Measurements from ENCODE around the gene RIPK4.

Gene RIPK4

GRCh38 chr21:41781050-41781410 lies 14.2 kb upstream of the RIPK4 start:
- Mint-ChIP-seq H3K27ac (no peak overlapping the region), H3K36me3 (no peaks in the 10 kb centered on the region), H3K9me3 (no peaks in the 10 kb centered on the region), H3K27me3 (peaks cover 49 to 87% of the 10 kb centered on the region in 2 donors), H3K4me3 (no peak overlapping the region), H3K4me1 (peaks cover 4% of the 10 kb centered on the region in 2 donors)
- ATAC-seq (replicated peaks) (no peak), DNase-seq (no peak)

- H3K27ac Mint-ChIP-seq = no peak overlapping the region
- no peak for DNase-seq
- no peaks in the 10 kb centered on the region for H3K36me3 Mint-ChIP-seq
- no peak overlapping the region for H3K4me3 Mint-ChIP-seq
- peaks cover 4% of the 10 kb centered on the region in 2 donors for H3K4me1 Mint-ChIP-seq
- peaks cover 53 to 87% of the 10 kb centered on the region in 2 donors for H3K27me3 Mint-ChIP-seq
- no peak for ATAC-seq (replicated peaks)
- no peaks in the 10 kb centered on the region for H3K9me3 Mint-ChIP-seq
Measured at GRCh38 chr21:41780337-41781049, 13.6 kb upstream of the RIPK4 start.

- H3K27ac Mint-ChIP-seq = no peak overlapping the region
- no peak for ATAC-seq (replicated peaks)
Measured at GRCh38 chr21:41779659-41780058, 12.8 kb upstream of the RIPK4 start.

DNA sequence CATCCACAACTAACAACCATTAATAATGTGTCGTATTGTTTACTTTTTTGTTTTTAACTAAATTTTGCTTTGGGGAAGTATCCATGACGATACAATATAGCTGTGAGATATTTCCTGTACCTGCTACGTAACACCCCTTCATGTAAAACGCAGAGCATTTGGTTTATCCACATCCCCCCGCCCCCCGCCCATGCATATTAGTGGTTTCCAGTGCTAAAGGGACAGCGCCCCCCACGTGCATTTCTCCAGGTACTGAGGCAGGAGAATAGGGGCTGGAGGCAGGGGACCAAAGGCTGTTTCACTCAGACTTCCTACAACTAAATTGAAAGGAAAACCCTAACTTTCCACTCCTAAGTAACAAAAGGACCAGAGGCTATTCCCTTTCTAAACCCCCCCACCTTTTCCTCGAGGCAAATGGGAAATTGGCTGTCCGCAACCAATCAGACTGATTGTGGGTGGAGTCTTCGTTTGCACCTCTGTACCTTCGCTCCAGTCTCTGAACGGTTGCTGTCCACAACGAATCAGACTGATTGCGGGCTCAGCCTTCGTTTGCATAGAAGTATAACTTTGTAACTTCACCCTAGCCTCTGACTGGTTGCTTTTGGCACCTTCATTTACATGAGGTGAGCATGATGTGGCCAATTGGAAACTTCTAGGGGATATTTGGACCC lies 12.2 kb upstream of the RIPK4 start:
- Mint-ChIP-seq H3K27me3 (peaks cover 60 to 87% of the 10 kb centered on the region in 2 donors), H3K4me3 (no peak overlapping the region), H3K36me3 (no peaks in the 10 kb centered on the region), H3K4me1 (peaks cover 3 to 4% of the 10 kb centered on the region in 2 donors), H3K27ac (no peak overlapping the region), H3K9me3 (no peaks in the 10 kb centered on the region)
- no peak for DNase-seq
- ATAC-seq (replicated peaks) = no peak

More at GRCh38 chr21:41779659-41780058, 12.8 kb upstream of the RIPK4 start:
- H3K4me1 Mint-ChIP-seq = peaks cover 4% of the 10 kb centered on the region in 2 donors
- no peak overlapping the region for H3K4me3 Mint-ChIP-seq
- peaks cover 58 to 87% of the 10 kb centered on the region in 2 donors for H3K27me3 Mint-ChIP-seq
- no peak for DNase-seq
- H3K9me3 Mint-ChIP-seq = no peaks in the 10 kb centered on the region
- H3K36me3 Mint-ChIP-seq = no peaks in the 10 kb centered on the region

DNA sequence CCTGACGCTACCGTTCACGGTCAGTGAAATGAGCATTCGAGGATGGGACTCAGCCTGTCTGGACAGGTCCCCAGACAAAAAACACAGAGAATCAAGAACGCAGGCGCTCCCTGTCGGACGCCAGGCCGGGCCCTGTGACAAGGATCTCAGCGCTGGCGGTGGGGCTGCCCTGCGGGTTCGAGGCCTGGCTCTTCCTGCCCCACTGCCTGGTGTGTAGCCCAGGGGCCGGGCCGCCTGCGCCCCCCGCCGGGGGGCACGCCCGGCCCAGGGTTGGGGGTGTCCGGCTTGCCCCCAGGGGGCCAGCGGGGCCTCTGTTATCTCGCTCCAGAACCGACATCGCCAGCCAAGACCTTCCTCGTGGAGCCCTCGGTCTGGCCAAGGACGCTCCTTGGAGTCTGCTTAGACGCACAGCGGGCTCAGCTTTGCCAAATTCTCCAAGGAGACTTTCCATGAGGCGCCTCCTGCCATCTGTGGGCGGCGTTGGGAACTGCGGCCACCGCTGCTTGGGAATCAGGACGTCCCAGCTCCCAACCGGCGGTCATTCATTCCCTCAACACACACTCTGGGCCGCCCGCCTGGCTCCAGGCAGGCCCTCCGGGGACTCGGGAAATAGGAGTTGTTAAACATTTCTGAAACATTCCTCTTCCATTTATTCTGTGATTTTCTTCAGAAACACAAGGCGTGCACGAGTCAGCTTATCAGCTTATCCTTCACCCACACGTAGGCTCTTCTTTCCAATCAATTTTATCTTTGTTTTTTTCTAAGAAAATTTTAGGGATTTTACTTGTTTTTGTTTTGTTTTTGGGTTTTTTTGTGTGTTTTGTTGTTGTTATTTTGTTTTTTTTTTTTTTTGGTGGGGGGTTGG lies 11.3 kb upstream of the RIPK4 start:
- Mint-ChIP-seq H3K4me1 (peaks cover 2 to 4% of the 10 kb centered on the region in 2 donors), H3K27me3 (peaks cover 55 to 83% of the 10 kb centered on the region in 2 donors), H3K9me3 (no peaks in the 10 kb centered on the region), H3K27ac (no peak overlapping the region), H3K36me3 (no peaks in the 10 kb centered on the region), H3K4me3 (no peak overlapping the region)
- DNase-seq = no peak
- ATAC-seq (replicated peaks) = no peak

GRCh38 chr21:41776778-41777177 lies 9.9 kb upstream of the RIPK4 start:
- ATAC-seq (replicated peaks) = no peak
- peaks cover 63 to 88% of the 10 kb centered on the region in 2 donors for H3K27me3 Mint-ChIP-seq
- no peak overlapping the region for H3K27ac Mint-ChIP-seq
- H3K36me3 Mint-ChIP-seq = no peaks in the 10 kb centered on the region
- H3K4me3 Mint-ChIP-seq = no peak overlapping the region
- no peaks in the 10 kb centered on the region for H3K9me3 Mint-ChIP-seq
- H3K4me1 Mint-ChIP-seq = peaks cover 2 to 4% of the 10 kb centered on the region in 2 donors
- DNase-seq = no peak

DNA sequence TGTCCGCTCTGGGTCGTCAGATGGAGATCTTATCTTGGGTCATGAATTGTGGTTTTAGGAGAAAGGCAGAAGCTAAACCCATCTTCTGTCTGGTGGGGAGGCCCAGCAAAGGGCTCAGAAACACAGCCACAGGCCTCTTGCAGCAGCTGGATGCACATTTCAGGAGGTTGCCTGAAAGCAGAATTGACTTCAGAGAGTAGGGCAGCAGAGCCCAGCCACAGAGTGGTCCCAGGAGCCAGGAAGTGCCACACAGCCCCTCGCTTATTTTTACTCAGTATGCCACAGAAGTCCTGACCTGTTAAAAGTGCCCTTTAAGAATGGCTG lies 8.3 kb upstream of the RIPK4 start:
- ATAC-seq (replicated peaks) (no peak), DNase-seq (no peak)
- Mint-ChIP-seq H3K4me3 (no peak overlapping the region), H3K36me3 (no peaks in the 10 kb centered on the region), H3K4me1 (peaks cover 2 to 4% of the 10 kb centered on the region in 2 donors), H3K27me3 (peaks cover 72 to 93% of the 10 kb centered on the region in 2 donors), H3K9me3 (no peaks in the 10 kb centered on the region), H3K27ac (no peak overlapping the region)

GRCh38 chr21:41774467-41775148 lies 7.8 kb upstream of the RIPK4 start:
- ATAC-seq (replicated peaks) = no peak

DNA sequence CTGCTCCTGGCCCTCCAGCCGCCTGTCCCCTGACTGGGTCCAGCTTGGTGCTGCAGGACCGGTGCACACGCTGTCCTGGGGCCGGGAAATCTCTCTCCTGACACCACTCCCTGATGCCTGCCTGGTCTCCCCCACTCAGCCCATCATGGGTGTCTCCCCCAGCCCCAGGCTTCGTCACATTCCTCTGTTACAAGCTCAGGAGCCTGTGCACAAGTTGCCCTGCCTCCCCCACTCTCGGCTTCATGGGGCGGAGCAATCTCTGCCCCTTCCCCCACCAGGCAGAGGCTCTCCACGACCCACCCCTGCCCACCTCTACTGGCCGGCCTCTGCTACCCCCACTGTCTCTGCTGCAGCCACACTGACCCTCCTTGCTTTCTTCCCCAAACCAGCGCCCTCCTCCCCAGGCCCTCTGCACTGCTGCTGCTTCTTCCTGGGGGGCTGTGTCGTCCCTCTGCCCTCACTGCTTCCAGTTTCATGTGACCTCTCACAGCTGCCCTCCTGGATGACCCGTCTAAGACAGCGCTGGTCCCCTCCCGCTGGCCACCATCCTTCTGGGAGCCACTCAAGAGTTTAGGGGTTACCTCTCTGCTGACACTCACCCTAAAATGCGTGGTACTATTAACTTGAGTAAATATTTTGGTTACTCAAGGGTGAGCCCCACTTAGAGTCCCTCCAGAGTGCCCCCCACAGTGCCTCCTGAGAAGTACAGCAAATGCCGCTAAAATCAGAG lies 5.7 kb upstream of the RIPK4 start:
- Mint-ChIP-seq H3K27me3 (peaks cover 77 to 95% of the 10 kb centered on the region in 2 donors), H3K4me3 (no peak overlapping the region), H3K4me1 (peaks cover 13 to 19% of the 10 kb centered on the region in 2 donors), H3K27ac (no peak overlapping the region), H3K9me3 (no peaks in the 10 kb centered on the region), H3K36me3 (no peaks in the 10 kb centered on the region)
- DNase-seq (no peak), ATAC-seq (replicated peaks) (no peak)

More at GRCh38 chr21:41774467-41775148, 7.8 kb upstream of the RIPK4 start:
- Mint-ChIP-seq H3K36me3 (no peaks in the 10 kb centered on the region), H3K9me3 (no peaks in the 10 kb centered on the region), H3K4me3 (no peak overlapping the region), H3K4me1 (peaks cover 2 to 4% of the 10 kb centered on the region in 2 donors), H3K27me3 (peaks cover 74 to 93% of the 10 kb centered on the region in 2 donors), H3K27ac (no peak overlapping the region)
- DNase-seq = no peak

DNA sequence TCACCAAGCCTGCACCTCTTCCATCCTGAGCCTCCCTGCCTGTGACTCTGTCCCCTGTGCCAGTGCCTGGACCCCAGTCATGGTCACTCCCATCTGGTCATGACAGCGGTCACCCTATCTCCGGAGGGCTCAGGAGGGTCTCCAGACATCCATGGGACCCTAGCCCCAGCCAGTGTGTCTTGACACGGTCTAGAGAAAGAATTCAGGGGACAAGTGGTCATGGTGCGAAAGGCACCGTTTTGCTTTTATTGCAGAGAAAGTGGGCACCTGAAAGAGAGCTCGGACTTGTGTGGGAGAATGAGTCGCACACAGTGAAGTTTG lies 4.7 kb upstream of the RIPK4 start:
- H3K4me3 Mint-ChIP-seq = no peak overlapping the region
- peaks cover 82 to 94% of the 10 kb centered on the region in 2 donors for H3K27me3 Mint-ChIP-seq
- H3K9me3 Mint-ChIP-seq = peaks cover 0 to 3% of the 10 kb centered on the region in 2 donors
- H3K36me3 Mint-ChIP-seq = peaks cover 0 to 4% of the 10 kb centered on the region in 2 donors
- ATAC-seq (replicated peaks) (no peak), DNase-seq (no peak)
- peaks cover 18 to 26% of the 10 kb centered on the region in 2 donors for H3K4me1 Mint-ChIP-seq
- H3K27ac Mint-ChIP-seq = no peak overlapping the region

- ATAC-seq (replicated peaks) = no peak
Measured at GRCh38 chr21:41770901-41771624, 4.2 kb upstream of the RIPK4 start.

GRCh38 chr21:41769933-41770332 lies 3.1 kb upstream of the RIPK4 start:
- no peak for ATAC-seq (replicated peaks)
- Mint-ChIP-seq H3K9me3 (peaks cover 0 to 3% of the 10 kb centered on the region in 2 donors), H3K27me3 (peaks cover 80 to 88% of the 10 kb centered on the region in 2 donors), H3K36me3 (peaks cover 0 to 4% of the 10 kb centered on the region in 2 donors), H3K4me1 (peaks cover 18 to 26% of the 10 kb centered on the region in 2 donors), H3K4me3 (no peak overlapping the region), H3K27ac (no peak overlapping the region)
- no peak for DNase-seq

More at GRCh38 chr21:41770901-41771624, 4.2 kb upstream of the RIPK4 start:
- peaks cover 82 to 89% of the 10 kb centered on the region in 2 donors for H3K27me3 Mint-ChIP-seq
- peaks cover 0 to 3% of the 10 kb centered on the region in 2 donors for H3K9me3 Mint-ChIP-seq
- H3K27ac Mint-ChIP-seq = no peak overlapping the region
- H3K36me3 Mint-ChIP-seq = peaks cover 0 to 4% of the 10 kb centered on the region in 2 donors
- H3K4me3 Mint-ChIP-seq = no peak overlapping the region
- H3K4me1 Mint-ChIP-seq = peaks cover 18 to 26% of the 10 kb centered on the region in 2 donors
- no peak for DNase-seq

DNA sequence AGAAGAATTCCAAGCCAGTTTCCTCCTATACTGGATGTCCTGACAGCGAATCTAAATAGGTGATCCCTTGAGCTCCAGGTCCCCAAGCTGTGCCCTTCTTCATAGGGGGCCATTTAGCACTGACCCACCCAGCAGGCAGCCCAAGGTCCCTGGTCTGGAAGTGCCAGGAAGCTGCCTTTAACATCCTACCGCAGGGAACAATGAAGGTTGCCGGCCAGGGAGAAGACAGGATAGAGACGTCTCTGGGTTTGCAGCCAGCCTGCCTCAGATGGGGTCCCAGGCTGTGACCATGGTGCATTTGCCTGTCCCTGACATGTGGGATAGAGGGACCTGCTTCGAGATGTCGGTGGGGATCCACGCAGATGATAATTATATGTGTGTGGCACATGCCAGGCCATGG lies 2.7 kb upstream of the RIPK4 start:
- DNase-seq (no peak), ATAC-seq (replicated peaks) (no peak)
- H3K27me3 Mint-ChIP-seq = peaks cover 77 to 88% of the 10 kb centered on the region in 2 donors
- no peak overlapping the region for H3K27ac Mint-ChIP-seq
- H3K4me3 Mint-ChIP-seq = no peak overlapping the region
- H3K4me1 Mint-ChIP-seq = peaks cover 18 to 26% of the 10 kb centered on the region in 2 donors
- peaks cover 0 to 4% of the 10 kb centered on the region in 2 donors for H3K36me3 Mint-ChIP-seq
- H3K9me3 Mint-ChIP-seq = peaks cover 0 to 3% of the 10 kb centered on the region in 2 donors
